ENCODE results near the gene MS4A6E.
"Not testable (repeated sequence)": the region's sequence is repeated elsewhere in the genome, so short reads cannot be mapped to it uniquely, and the experiment has no call there.

Gene MS4A6E

DNA sequence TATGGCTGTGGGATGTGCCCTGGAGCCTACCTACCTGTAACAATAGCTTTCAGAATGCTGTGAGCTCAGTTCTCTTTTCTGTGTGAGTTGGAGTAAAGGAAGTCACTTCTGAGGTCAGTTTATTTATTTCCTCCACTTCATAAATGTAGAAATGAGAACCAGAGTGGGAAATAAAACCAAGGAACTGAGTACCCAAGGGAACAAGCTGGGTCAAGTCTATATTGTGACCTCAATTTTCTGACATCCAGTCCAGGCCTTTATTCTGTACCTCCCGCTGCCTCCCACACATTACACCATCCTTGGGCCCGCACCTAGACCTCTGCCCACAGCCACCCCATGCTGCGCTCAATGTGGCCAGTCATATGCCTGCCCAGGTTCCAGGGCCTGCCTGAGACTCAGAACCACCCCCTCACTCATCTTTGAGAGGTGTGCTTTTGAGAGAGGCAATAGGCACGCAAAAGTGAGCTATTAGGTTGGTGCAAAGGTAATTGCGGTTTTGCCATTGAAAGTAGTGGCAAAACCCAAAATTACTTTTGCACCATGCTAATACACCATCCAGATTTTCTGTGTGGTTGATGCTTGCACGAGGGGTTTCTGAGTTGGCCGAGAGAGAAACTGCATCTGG is 9.8 kb downstream of the MS4A6E start:
- no peak for DNase-seq (ENCODE audit: low read depth)

DNA sequence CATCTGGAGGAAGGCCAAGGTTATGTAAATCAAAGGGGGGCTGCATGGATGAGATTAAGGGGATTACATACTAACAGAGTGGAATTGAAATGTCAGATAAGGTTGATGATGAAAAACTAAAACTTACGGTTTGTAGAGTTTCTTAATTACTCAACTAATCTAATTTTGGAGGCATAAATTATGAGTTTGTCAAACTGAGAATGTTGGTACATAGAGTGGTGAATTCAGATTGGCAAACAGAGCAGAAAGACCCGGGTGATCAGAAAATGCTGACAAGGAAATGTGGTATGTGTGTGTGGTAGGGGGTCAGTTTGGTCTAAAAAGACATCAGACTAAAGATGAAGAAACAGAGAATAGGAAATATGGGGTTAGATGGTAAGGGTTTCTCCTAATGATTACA is 11.0 kb downstream of the MS4A6E start:
- no peak for DNase-seq (ENCODE audit: low read depth)

DNA sequence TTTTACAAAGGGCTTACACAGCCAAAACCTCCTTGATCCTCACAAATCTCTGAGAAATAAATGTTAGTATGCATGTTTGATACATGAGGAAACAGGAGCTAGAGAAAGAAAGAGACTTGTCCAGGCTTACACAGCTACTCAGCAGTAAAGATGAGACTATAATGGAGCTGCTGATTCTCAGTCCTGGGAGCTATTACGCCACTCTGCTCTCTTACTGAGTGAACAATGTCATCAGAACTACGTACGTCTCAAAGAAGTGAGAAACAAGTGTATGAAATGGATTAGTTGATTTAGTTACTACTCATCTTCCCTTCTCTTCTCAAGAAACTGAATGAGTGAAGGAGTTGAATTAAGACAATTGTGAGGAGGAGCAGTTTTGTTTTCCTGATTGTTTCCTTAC is 12.3 kb downstream of the MS4A6E start:
- no peak for DNase-seq (ENCODE audit: low read depth)

DNA sequence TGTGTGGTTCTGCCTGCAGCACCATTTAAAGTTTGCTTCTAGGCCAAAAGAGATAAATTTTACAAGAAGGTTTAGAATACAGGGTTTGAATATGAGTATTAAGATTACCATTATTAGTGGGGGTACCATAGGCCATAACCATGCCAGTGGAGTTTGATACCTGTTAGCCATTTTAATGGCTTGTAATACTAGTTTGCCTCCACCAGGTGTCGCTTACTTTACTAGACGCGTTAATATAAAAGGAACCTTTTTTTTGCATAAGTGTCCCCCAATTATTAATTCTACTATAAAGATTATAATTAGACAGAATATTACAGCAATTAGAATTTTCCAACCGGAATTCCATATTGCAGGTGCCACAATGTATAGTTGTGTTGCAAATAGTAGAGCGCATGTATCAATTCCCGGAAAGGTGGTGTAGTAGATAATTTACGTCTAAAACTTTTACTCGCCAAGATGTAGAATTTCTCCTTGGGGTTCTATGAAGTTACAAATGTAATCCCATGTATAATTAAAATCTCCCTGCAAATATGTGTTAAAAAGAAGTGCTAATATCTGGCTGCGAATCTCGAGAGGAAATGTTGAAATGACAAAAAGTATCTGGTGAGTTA is 16.1 kb downstream of the MS4A6E start:
- DNase-seq (ENCODE audit: low read depth) = no peak

DNA sequence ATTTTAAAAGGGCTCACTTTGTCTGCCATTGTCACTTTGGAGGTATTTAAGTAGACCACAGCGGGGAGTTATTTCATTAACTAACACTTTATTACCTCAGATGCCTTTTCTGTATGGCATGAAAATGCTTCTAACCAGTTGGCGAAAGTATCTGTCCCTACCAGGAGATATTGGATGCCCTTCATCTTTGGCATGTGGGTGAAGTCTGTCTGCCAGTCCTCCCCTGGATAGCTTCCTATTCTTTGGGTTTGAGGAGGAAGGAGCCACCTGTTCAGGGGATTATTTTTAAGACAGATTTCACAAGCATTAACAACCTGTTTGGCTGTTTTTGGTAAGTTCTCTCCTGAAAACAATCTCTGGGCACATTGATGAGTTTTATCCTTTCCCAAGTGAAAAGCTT is 17.1 kb downstream of the MS4A6E start:
- no peak for DNase-seq (ENCODE audit: low read depth)

DNA sequence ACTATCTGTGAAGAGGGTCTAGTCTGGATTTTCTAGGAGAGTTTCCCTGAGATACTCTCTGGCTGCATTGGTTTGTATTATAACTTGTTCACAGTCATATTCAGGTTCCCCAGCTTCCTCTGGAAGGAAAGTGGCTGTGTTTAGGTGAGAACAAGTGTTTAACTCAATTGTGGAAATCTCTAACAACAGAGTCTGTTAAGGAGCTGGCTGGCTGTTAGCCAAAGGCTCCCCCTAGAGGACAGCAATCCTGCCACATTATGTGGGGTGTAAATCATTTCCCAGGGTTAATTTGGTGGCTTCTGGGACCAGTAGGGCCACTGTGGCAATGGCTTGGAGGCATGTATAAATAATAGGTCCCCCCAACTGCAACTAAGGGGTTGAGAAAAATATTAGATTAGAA is 18.4 kb downstream of the MS4A6E start:
- DNase-seq (ENCODE audit: low read depth) = no peak

DNA sequence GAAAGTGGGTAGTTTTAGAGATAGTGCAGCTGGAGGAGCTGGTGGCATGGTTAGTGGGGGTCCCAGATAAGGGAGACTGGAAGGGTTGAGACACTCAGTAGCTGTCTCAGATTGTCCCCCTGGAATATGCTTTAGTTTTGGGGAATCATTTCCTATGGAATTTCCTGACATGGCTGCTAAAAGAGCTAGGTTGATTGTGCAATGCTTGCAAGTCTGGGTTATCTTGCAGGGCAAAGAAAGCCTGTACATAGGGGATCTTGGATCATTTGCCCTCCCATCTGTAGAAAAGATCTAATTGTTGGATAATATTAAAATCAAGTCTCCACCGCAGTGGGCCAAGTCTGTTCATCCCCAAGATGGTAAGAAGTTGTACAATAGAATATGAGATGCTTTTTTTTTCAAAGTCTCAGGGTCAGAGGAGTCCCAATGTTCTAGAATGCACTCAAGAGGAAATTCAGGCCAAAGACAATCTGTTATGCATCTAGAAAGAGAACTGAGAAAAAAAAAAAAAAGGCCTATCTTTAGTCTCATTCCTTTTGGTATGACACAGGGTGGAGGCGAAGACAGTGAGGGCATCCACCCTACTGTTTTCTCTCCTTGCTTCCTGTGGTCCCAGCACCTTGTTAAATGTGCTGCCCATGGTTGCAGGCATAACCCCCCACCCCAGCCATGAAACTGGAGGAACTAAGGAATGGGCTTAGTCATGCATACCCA is 20.2 kb downstream of the MS4A6E start:
- no peak for DNase-seq (ENCODE audit: low read depth)

DNA sequence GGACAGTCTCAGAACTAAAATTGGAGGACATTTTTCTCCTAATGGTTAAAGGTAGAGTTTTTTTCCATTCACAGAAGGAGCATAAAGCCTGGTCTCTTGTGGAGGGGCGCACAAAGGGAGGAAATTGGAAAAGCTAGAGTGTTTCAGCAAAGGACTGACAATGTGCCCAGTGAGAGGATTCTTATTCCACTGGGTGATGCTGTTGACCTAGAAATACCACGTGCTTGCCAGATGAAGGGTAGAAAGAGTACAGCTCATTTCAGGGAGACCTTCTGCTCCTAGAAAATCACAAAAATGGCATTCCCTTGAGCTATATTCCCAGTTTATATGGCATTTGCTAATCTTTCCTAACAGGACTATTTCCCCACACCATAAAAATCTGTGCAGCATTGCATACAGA is 21.1 kb downstream of the MS4A6E start:
- no peak for DNase-seq (ENCODE audit: low read depth)

DNA sequence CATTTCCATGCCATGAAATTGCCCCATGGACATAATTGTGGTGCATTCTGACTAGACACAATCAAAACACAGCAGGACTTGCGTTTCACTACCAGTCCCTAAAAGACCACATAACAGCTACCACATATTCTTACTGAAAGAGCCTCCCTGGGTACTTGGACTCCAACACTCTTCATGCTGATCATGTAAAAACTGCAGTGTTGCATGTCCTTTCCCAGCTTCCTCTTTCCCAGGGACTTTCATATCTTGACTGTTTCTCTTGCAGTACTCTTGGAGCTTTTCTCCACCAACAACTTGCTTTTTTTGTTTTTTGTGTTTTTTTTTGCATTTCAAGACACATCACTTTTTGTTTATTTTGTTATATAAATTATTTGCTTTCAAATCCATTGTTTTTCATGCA is 22.9 kb downstream of the MS4A6E start:
- no peak for DNase-seq (ENCODE audit: low read depth)

DNA sequence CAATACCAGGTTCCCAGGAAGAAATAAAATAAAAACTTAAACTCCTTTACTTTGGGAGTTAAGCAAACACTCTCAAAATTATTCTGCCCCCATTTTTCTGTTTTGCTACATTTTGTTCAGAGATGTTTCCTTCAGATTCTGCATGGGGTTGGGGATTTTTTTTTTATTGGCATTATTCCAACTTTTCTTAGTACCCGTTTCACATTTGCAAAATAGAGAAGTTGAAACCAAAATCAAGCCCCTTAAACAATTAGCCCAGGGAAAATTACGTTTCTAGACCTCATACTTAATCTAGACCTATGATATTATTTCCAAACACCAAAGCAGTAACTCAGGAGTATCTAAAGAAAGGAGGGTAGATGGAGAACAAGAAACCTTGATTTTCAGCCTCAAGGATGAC is 30.7 kb downstream of the MS4A6E start:
- DNase-seq (ENCODE audit: low read depth) = no peak

DNA sequence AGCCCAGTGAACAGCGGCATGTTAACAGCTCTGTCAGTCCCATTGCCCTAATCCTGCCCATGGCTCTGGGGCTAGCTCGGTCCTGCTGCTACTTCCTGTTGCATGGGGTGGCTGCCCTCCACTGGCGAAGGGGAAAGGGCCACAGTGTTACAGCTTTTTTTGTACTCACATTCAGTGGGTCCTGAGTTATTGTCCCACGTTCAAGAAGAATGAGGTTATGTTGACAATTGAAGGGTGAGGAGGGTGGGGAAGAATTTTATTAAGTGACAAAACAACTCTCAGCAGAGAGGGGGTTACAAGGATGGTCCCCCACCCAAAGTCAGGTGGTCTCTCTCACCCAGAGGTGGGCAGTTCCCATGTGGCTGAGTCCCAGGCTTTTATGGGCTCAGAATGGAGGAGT is 33.6 kb downstream of the MS4A6E start:
- DNase-seq (ENCODE audit: low read depth) = no peak

DNA sequence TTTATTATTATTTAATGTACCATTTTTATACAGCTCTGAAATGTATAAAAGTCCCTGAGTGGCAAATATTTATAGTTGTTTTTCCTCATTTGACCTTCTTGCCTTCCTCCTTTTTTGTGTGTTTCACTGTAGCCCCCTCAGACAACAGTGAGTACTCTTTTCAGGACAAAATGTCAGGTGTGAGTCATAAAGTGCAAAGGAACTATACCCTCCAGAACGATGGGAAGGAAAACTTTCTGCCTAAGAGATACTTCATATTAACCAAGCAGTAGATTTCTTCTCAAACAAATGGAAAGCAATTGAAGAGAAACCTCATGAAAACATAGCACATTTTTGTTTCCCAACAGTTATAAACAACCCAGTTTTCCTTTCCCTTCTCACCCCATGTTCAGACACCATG is 35.2 kb downstream of the MS4A6E start:
- no peak for DNase-seq (ENCODE audit: low read depth)

DNA sequence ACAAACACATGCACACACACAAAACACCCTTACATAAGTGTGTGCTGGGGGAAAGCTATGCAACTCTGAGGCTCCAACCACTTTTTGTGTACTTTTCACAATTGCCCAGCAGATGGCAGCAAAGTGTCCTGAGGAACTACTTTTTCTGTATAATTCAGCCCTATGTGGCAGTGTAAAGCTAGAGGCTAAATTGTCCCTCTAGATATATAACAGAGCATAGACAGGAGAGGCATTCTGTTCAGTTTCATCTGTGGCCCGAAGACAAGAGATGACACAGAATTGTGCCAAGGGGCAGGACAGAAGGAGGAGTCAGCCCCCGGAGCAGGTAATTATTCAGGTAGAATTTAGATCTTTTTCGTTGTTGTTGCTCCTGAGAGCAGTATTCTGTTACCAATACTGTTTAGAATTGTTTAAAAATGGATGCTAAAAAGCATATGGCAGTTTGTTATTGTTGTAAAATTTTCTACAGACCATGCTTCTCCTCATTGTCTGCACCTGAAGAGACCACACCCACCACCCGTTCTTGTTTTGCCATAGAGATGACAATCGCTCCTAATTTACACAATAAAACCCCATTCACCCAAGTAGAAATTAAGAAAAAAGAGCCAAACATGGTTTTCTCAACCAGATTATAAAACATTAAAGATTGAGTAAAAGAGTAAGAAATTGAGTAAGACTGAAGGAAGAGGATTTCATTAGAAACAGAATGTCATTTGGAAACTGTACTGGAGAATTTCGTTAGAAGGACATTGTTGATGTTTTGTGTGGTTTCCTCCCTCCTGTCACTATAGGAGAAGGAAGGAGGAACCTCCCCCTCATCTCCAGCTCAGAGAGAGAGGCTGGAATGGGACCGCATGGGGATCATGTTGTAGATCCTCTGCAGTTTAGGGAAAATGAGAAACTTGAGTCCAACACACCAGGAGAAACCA is 36.8 kb downstream of the MS4A6E start:
- DNase-seq (ENCODE audit: low read depth) = peak; percentile 23

DNA sequence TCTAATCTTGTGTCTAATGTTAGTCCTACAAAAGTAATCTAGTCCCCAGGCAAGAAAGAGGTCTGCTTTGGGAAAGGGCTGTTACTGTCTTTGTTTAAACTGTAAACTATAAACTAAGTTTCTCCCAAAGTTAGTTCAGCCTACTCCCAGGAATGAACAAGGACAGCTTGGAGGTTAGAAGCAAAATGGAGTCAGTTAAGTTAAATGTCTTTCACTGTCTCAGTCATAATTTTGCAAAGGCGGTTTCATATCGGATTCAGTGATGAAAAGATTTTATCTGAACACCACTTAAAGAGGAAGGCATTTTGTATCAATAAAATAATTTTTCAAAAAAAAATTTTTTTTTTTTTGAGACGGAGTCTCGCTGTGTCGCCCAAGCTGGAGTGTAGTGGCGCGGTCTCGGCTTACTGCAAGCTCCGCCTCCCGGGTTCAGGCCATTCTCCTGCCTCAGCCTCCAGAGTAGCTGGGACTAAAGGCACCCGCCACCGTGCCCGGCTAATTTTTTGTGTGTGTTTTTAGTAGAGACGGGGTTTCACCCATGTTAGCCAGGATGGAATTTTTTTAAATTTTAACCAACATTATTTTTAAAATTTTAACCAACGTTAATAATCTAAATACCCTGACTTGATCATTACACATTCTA is 39.3 kb downstream of the MS4A6E start:
- DNase-seq (ENCODE audit: low read depth) = not testable (repeated sequence)

DNA sequence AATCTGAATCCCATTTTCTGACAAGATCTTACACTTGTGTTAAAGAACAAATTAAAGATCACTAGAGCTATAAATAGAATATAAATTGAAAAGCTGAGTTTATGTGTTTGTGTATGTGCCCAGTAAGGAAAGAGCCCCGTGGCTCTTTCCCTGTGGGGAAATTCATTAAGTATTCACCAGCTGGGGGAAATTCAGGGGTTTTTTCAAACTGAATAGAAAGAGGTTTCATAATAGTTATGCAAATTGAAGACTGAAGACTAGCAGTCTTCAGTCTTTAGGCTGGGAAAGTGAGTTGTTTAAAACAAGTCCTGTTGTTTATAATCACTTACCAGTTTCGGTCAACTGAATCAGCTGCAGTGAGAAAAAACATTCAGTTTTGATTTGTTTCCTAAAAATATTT is 40.0 kb downstream of the MS4A6E start:
- DNase-seq (ENCODE audit: low read depth) = no peak

DNA sequence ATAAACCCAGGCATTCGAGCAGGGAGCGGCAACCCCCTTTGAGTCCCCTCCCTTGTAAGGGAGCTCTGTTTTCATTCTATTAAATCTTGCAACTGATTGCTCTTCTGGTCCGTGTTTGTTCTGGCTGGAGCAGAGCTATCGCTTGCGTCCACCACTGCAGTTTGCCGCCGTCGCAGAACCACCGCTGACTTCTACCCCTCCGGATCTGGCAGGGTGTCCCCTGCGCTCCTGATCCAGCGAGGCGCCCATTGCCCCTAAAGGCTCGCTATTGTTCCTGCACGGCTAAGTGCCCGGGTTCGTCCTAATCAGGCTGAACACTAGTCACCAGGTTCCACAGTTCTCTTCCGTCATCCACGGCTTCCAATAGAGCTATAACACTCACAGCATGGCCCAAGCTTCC is 40.8 kb downstream of the MS4A6E start:
- DNase-seq (ENCODE audit: low read depth) = no peak

DNA sequence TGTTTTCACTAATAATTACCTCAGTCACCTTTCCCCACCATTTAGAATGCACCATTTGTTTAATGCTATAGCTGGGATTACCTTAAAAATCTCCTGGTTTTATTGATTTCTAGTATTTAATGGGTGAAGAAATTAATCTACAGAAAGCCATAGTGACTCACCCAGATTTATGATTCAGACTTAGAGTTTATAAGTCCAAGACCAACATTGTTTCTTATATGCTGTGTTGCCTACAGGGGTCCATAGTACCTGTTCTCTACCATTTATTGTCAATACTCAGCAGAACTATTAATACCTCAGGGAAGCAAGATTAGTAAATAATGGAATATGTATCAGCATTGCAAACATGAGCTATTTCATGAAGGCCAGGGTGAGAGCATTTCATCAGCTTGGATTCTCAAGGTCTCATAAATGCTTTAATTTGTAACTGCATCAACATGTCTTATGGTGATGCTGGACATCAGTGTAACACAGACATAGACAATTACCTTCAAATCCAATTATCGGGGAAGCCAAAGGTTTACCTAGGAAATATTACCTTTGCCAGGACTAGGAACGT is 43.3 kb downstream of the MS4A6E start:
- DNase-seq (ENCODE audit: low read depth) = no peak

DNA sequence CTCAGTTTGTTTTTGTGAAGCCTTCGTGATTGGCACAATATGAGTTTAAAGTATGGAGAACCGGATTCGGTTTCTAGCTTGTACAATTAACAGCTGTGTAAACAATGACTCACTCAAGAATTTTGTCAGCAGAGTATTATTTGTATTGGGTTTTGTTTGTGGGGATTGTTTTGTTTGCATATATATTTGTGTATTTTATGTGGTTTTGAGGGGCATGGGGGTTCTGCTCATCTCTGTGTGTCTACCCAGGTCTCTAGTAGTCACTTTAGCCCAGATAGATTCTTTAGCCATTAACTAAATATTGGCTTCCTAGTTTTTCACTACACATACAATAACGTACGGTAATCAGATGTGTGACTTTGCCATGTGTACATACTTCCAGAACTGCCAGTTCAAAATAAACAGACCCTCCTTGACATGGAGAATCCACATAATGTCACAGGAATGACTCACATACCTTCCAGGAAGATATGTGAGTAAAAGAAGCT is 43.8 kb downstream of the MS4A6E start:
- DNase-seq (ENCODE audit: low read depth) = no peak

DNA sequence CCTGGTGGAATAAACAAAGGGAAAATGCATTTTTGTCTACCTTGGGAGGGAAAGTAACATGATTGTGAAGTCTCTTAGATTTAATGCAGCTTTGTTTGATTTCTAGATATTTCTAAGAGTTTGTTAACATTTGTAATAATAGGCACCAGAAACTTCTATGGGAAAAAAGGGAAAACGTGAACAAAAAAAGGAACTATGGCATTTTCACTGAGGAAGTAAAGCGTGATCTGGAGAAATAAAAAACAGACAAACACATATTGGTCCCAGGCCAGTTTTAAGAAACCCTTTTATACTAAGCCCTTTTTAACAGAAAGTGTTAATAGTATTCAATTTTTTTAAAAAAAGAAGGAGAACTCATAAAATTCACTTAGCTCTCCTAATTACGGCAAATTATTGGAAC is 44.3 kb downstream of the MS4A6E start:
- no peak for DNase-seq (ENCODE audit: low read depth)

DNA sequence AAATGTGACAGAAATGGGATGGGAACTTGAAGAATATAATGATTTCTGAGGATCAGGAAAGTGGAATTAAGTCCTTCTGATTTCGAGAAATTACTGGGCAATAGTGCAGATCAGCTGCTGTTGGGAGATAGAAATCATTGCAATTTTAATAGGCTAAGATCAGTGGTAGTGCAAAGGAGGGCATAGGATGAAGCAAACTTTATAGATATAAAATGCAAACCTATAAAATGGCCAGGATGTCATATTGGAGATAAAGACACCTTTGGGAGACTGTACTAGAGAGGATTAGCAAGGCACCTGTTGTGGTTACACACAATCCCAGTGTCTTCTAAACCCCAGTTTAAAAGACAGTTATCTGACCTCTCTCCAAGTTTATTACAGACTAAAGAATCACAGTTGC is 44.8 kb downstream of the MS4A6E start:
- DNase-seq (ENCODE audit: low read depth) = no peak

DNA sequence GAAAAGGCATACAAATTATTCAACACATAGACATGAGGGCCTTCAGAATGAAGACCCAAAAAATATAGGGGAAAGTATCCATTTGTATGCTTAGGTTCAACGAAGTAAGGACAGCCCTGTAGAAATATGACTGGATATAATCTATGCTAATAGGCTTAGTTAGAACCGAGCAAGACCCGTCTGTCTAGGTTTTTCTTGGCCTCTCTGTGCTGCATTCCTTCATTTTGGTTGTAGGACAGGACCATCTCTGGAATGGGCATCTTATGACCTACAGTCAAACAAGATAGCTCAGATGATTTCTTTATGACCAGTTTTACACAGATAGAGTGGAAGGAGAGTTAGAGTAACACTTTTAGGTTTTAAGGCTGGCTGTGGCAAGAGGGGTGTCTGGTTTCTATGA is 45.7 kb downstream of the MS4A6E start:
- no peak for DNase-seq (ENCODE audit: low read depth)

DNA sequence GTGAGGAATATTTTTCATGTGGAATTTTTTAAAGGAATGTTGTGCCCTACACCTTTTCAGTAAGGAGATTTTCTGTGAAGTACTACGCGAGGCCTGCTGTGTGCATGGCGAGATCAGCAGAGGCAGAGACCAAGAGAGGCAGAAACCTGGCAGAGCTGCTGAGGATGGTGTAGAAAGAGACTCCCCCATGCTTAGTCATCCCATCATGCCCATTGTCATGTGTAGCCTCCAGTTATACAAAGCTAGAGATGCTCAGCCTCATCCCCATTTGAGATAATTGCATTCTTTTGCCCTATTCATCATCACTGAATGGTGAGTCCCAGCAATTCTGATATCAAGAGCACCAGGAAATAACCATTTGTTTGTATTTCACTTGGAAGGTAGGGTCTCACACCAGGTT is 48.3 kb downstream of the MS4A6E start:
- DNase-seq (ENCODE audit: low read depth) = no peak
